Transverse colon (tissue), 4 donors: ENCODE data around the gene ROBO1. TPM values are rescaled to one million over a fixed set of nuclear protein-coding genes. Genes with fewer than 3 reads are reported as not detected.

ENCODE experiments used
- DNase-seq: peaks from one replicate; pipeline ENCODE4 v3.0.0-alpha.2; 2019
- H3K27ac ChIP-seq, 4 donors: fragments of 200-600 bp; sonication (generic); 2 replicates each; pipeline ENCODE4 v1.5.1; 2016 to 2018; ENCODE audit warnings: inconsistent platforms in 4 of 4
- H3K27me3 ChIP-seq: fragments of 200-600 bp; sonication (generic); 2 replicates; pipeline ENCODE4 v1.5.1; 2017; ENCODE audit warnings: inconsistent platforms
- H3K36me3 ChIP-seq, 4 donors: fragments of 200-600 bp; sonication (generic); 2 replicates each; pipeline ENCODE4 v1.5.1; 2017 to 2019; ENCODE audit warnings: inconsistent platforms in 4 of 4
- H3K4me1 ChIP-seq, 4 donors: fragments of 200-600 bp; sonication (generic); 2 replicates each; pipeline ENCODE4 v1.5.1; 2017 to 2020; ENCODE audit warnings: inconsistent platforms in 4 of 4
- H3K4me3 ChIP-seq, 4 donors: fragments of 200-600 bp; sonication (generic); 1 replicate in 1 of 4; 2 replicates in 3 of 4; pipeline versions ENCODE4 v1.5.1 to v1.6.1; 2017 to 2019; ENCODE audit warnings: inconsistent platforms in 4 of 4
- H3K9me3 ChIP-seq, 2 donors: fragments of 200-600 bp; sonication (generic); 2 replicates each; pipeline ENCODE4 v1.5.1; 2017 to 2019; ENCODE audit warnings: inconsistent platforms in 2 of 2
- EP300 ChIP-seq: sonication (generic); formaldehyde crosslinking; IDR thresholded peaks from one replicate; pipeline ENCODE4 v1.6.1; 2017; ENCODE audit warnings: antibody characterized with exemption, low read depth
- POLR2A ChIP-seq: fragments of 450-650 bp; IDR thresholded peaks from one replicate; pipeline ENCODE4 v1.6.1; 2016; ENCODE audit warnings: antibody characterized with exemption, mild to moderate bottlenecking, moderate library complexity
- POLR2AphosphoS5 ChIP-seq, 3 donors: sonication (generic); formaldehyde crosslinking; IDR thresholded peaks; one replicate each; pipeline ENCODE4 v1.6.1; 2016; ENCODE audit warnings: antibody characterized with exemption in 3 of 3
- WGBS, 2 donors: methylation state at CpG; one replicate each; pipeline ENCODE4 v1.1.5; 2018; ENCODE audit warnings: low coverage in 1 of 2; 5-methylcytosine and 5-hydroxymethylcytosine counted together
- in situ Hi-C, 4 donors: fragments of 200-750 bp; cut with MboI; loops; one replicate each; pipeline versions ENCODE4 v1.15.0 to v1.15.1; 2017; ENCODE audit warnings: low sequenced_read_pairs in 3 of 4, low pct_ligation_motif_present in 1 of 4, low pct_unique_long_range_greater_than_20kb in 1 of 4
- intact Hi-C: fragments of 100-400 bp; cut with DNase I; formaldehyde crosslinking; loops from one replicate; pipeline ENCODE4 v1.15.1; 2023; ENCODE audit warnings: low total_unique reads
- total RNA-seq, 4 donors: library from RNA; depleted of rRNA; stranded (reverse); fragments of >200 nt; gene quantifications; one replicate each; pipeline ENCODE4 v1.1.0, GENCODE V29; 2016
- TF ChIP-seq, protein P1 (sequence below), 5 experiments: fragments of 200-600 bp in 3 of 5; fragments of 450-650 bp in 2 of 5; sonication (generic) in 3 of 5; IDR thresholded peaks; 1 replicate in 2 of 5; 2 replicates in 3 of 5; pipeline ENCODE4 v1.5.1; 2016 to 2017; ENCODE audit warnings: antibody characterized with exemption in 5 of 5, inconsistent platforms in 3 of 5, mild to moderate bottlenecking in 2 of 5, moderate library complexity in 1 of 5

The ROBO1 gene
- total RNA-seq, 4 donors from 2014 or later, result 7.6 to 68.7 (median 9.1) TPM

- in situ Hi-C loops, result loop anchor here in 3 of 4 donors (10.0 to 25.0 kb wide), 3 partner anchors 358 to 696 kb away; no protein-coding TSS in a partner anchor
- TF ChIP-seq EP300, result no peak
- TF ChIP-seq POLR2AphosphoS5 (IDR thresholded peaks at IDR 0.05), result no peak
- TF ChIP-seq POLR2A, result no peak
- TF ChIP-seq, protein P1, sequence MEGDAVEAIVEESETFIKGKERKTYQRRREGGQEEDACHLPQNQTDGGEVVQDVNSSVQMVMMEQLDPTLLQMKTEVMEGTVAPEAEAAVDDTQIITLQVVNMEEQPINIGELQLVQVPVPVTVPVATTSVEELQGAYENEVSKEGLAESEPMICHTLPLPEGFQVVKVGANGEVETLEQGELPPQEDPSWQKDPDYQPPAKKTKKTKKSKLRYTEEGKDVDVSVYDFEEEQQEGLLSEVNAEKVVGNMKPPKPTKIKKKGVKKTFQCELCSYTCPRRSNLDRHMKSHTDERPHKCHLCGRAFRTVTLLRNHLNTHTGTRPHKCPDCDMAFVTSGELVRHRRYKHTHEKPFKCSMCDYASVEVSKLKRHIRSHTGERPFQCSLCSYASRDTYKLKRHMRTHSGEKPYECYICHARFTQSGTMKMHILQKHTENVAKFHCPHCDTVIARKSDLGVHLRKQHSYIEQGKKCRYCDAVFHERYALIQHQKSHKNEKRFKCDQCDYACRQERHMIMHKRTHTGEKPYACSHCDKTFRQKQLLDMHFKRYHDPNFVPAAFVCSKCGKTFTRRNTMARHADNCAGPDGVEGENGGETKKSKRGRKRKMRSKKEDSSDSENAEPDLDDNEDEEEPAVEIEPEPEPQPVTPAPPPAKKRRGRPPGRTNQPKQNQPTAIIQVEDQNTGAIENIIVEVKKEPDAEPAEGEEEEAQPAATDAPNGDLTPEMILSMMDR (IDR thresholded peaks at IDR 0.05), result no peak
- Histone ChIP-seq H3K9me3 (no peaks in the 10 kb centered on the region), H3K27me3 (no peaks in the 10 kb centered on the region), H3K36me3 (no peaks in the 10 kb centered on the region), H3K4me1 (no peaks in the 10 kb centered on the region), H3K27ac (no peak overlapping the region), H3K4me3 (no peak overlapping the region)
- intact Hi-C loops, result no loop called here
- DNase-seq, result no peak
- 31 to 33% methylated on average over 1 of the region's 1 CpG for WGBS, 2 donors
These were observed 1101.4 kb downstream of the ROBO1 start for GRCh38 chr3:78666470-78666800.

- no peak for TF ChIP-seq POLR2AphosphoS5 (IDR thresholded peaks at IDR 0.05)
- TF ChIP-seq EP300, result no peak
- no peak for TF ChIP-seq POLR2A
- TF ChIP-seq, protein P1 (IDR thresholded peaks at IDR 0.05), result no peak
- no peak overlapping the region for H3K4me3 ChIP-seq
- intact Hi-C loops, result no loop called here
- DNase-seq, result no peak
- H3K27me3 ChIP-seq, result no peaks in the 10 kb centered on the region
- H3K4me1 ChIP-seq, result no peaks in the 10 kb centered on the region
- no peaks in the 10 kb centered on the region for H3K9me3 ChIP-seq
- H3K27ac ChIP-seq, result no peak overlapping the region
- no peaks in the 10 kb centered on the region for H3K36me3 ChIP-seq
- WGBS, 2 donors, result 79 to 87% methylated on average over 2 to 11 of the region's 11 CpGs
- in situ Hi-C loops, result loop anchor here in 3 of 4 donors (10.0 to 25.0 kb wide), 3 partner anchors 359 to 696 kb away; no protein-coding TSS in a partner anchor
These were observed 1101.9 kb downstream of the ROBO1 start for GRCh38 chr3:78665776-78666469.

GRCh38 chr3:78665101-78665500 is 1102.7 kb downstream of the ROBO1 start:
- in situ Hi-C loops, result loop anchor here in 3 of 4 donors (10.0 to 25.0 kb wide), 3 partner anchors 360 to 697 kb away; no protein-coding TSS in a partner anchor
- Histone ChIP-seq H3K27me3 (no peaks in the 10 kb centered on the region), H3K4me1 (no peaks in the 10 kb centered on the region), H3K9me3 (no peaks in the 10 kb centered on the region), H3K36me3 (no peaks in the 10 kb centered on the region), H3K4me3 (no peak overlapping the region), H3K27ac (no peak overlapping the region)
- intact Hi-C loops, result no loop called here
- DNase-seq, result no peak
- WGBS, 2 donors, result 82 to 87% methylated on average over 6 of the region's 6 CpGs
- TF ChIP-seq POLR2A (no peak), POLR2AphosphoS5 (IDR thresholded peaks at IDR 0.05) (no peak), EP300 (no peak)
- TF ChIP-seq, protein P1 (IDR thresholded peaks at IDR 0.05), result no peak

DNA sequence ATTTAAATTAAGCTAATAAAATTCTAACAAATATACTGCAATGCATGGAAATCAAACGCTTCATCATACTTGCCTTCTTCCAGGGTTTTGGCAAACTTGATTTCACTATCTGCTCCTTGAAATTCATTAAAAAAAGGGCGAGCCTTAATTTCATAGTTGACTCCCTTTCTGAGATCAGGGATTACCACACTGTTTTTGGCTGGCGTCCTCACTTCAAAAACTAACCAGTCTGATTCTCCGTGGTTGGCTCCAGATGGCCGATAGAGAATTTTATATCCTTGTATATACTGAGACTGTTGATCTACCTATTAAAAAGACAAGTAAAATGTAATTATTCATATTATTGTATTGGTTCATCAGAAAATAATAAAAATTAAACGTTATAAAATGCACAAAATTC is 1106.8 kb downstream of the ROBO1 start:
- in situ Hi-C loops, result loop anchor here (5.0 to 25.0 kb wide), 5 partner anchors 361 to 701 kb away; no protein-coding TSS in a partner anchor
- no peak for DNase-seq
- intact Hi-C loops, result no loop called here
- H3K27me3 ChIP-seq, result no peaks in the 10 kb centered on the region
- H3K4me3 ChIP-seq, result no peak overlapping the region
- no peak overlapping the region for H3K27ac ChIP-seq
- H3K4me1 ChIP-seq, result no peaks in the 10 kb centered on the region
- 68 to 75% methylated on average over 6 of the region's 6 CpGs for WGBS, 2 donors
- H3K9me3 ChIP-seq, result no peaks in the 10 kb centered on the region
- TF ChIP-seq POLR2AphosphoS5 (IDR thresholded peaks at IDR 0.05), result no peak
- TF ChIP-seq, protein P1 (IDR thresholded peaks at IDR 0.05), result no peak
- H3K36me3 ChIP-seq, result no peaks in the 10 kb centered on the region
